GM12891 (cell line): ENCODE measurements around the gene EML2.

Source experiments
- PAX5 ChIP-seq: IDR thresholded peaks from 2 replicates; pipeline ENCODE4 v1.6.1; 2011; ENCODE audit warnings: low read length, moderate library complexity, mild to moderate bottlenecking; ENCODE audit not compliant: insufficient read depth, severe bottlenecking
- POLR2A ChIP-seq: IDR thresholded peaks from 2 replicates; pipeline ENCODE4 v1.6.1; 2011; ENCODE audit warnings: low read depth, low read length, control low read depth
- POLR2AphosphoS5 ChIP-seq: IDR thresholded peaks from 2 replicates; pipeline ENCODE4 v1.6.1; 2011; ENCODE audit warnings: low read depth, low read length, control low read depth
- POU2F2 ChIP-seq: IDR thresholded peaks from 2 replicates; pipeline ENCODE4 v1.6.1; 2011; ENCODE audit warnings: low read depth, mild to moderate bottlenecking, control low read depth, low read length, moderate library complexity
- SPI1 ChIP-seq: IDR thresholded peaks from 2 replicates; pipeline ENCODE4 v1.6.1; 2011; ENCODE audit warnings: low read depth, low read length, control low read depth
- TAF1 ChIP-seq: IDR thresholded peaks from 2 replicates; pipeline ENCODE4 v1.6.1; 2011; ENCODE audit warnings: low read depth, low read length, control low read depth

- TF ChIP-seq TAF1: no peak
- TF ChIP-seq SPI1: no peak
- TF ChIP-seq POLR2A: no peak
- no peak for TF ChIP-seq PAX5
- no peak for TF ChIP-seq POLR2AphosphoS5
- TF ChIP-seq POU2F2: no peak
Measured at GRCh38 chr19:45668342-45668871, 29.2 kb upstream of the EML2 start.
